ENCODE results near the gene TMF1.

TMF1 gene

DNA sequence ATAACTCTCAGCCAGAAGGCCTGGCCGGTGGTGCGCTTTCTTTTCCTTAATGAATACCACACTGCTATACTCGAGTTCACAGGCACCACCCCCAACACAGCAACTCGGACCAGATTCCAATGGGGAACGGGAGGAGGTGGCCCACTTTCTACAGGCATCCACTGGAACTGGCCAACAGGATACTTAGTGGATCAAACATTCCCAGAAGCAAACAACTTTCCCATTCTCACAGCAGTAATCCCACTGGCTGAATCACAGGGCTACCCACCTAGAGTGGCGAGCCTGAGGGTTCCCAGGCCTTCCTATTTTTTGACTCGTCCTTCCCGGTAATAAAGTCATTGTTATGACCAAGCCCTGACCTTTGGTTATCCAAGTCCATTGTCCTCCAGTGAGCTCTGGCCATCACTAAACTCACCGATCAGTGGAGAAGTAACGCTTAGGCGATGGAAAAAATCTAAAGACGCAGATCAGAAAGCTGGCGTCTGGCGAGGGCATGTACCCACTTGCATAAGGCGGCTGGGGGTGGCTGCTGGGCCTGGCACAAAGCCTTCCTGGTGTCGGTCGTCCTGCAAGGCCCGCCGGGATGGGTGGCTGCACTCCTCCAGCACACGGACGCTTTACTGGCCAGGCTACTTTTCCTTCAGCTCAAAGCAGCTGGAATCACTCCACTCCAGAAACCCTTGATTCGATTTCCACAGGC is 39.9 kb downstream of the TMF1 start:
- DNase-seq (ENCODE audit: low read depth) = peak; percentile 60

DNA sequence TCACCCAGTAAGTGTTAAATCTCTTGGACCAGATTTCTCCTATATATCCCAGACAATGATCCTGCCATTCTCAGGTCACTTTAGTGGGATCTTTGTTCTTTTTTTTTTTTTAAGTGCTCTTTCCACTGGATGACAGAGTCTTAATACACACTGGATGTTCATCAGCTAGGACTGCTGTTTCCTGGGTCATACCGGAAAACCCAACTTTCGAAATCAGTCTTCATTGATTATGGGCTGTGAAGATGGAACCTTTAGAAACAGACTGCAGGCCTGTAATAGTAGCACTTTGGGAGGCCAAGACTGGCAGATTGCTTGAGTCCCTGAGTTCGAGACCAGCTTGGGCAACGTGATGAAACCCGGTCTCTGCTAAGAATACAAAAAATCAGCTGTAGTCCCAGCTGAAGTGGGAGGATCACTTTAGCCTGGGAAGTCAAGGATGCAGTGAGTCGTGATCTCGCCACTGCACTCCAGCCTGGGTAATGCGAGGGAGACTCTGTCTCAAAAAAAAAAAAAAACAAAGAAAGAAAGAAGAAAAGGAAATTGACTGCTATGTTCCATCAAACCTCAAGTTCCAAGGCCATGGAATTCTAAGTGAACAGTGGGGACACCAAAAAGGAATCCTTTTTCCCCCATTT is 40.9 kb downstream of the TMF1 start:
- DNase-seq (ENCODE audit: low read depth) = no peak

DNA sequence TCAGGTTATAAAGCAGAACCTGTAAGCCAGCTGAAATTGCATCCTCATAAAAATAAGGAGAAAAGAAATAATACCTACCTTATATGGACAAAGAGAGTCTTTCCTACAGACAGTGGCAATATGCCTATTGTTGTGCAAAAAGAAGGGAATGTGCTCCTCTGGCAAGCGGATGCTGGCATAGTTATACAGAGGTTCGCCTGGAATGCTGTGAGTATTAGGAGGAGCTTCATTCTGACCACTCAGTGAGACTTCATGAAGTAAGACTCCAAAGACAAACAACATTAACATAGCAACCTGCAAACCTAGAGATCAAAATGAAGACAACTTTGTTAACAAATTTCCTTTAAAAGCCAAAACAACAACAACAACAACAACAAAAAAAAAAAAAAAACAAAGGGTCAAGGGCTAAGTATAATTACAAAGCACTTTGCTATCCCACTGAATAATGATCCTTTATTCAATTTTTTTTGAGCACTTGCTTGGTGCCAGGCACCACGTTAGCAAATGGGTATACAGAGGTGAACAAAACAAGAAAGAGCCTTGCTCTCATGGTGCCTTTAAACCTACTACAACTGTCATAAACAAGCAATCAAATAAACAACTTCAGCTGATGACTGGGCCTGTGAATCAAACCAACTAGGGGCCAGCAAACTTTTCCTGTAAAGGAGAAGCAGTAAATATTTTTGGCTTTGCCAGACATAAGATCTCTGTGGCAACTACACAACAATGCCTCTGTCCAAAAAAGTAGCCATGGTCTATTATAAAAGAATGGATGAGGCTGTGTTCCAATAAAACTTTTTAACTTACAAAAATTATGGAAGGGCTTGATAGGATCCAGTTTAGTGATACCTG is 42.3 kb downstream of the TMF1 start:
- peak; percentile 93 for DNase-seq (ENCODE audit: low read depth)

DNA sequence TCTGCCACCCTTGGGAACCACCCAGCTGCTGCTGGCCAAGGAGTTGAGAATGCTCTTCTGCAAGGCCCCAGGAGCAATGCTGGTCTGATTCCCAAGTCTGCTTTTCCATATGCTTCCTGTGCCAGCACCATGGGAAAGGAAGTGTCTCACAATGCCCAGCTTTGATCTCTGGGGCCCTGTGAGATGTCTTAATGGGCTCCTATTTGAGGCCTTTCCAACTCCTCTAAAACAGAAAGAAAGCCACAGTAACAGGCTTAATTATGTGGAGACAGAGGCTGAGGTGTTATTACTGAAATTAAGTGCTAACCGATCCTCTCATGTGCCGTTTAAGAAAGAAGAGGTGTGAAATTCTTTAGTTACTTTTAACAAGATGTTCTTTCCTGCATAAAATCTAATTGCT is 43.2 kb downstream of the TMF1 start:
- peak; percentile 19 for DNase-seq (ENCODE audit: low read depth)

DNA sequence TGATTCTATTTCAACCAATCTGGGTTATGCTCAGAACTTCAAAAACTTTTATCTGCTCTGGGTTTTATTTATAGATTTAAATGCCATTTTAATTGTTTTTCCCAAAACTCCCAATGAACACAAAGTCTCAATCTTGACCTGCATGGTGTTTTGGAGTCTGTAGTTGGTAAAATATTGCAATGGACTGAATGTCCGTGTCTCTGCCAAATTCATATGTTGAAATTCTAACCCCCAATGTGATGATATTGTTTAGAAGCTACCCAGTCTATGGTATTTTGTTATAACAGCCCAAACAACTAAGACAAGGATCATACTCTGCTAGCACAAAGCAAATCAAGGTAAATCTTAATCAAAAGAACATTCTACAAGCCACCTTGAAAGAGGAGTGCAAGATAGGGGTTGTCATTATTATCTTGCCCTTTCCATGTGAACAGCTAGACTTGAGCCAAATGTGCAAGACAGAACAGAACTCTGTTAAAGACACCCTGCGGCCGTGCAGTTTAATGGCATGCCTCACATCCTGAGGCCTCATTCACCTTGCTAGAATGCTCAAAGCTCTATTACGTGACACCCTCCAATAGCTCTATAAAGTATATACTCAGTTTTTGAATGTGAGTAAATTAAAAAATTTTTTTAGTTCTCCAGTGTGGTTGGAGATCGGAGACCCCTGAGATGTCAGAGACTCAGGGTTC is 46.2 kb downstream of the TMF1 start:
- DNase-seq (ENCODE audit: low read depth) = no peak

DNA sequence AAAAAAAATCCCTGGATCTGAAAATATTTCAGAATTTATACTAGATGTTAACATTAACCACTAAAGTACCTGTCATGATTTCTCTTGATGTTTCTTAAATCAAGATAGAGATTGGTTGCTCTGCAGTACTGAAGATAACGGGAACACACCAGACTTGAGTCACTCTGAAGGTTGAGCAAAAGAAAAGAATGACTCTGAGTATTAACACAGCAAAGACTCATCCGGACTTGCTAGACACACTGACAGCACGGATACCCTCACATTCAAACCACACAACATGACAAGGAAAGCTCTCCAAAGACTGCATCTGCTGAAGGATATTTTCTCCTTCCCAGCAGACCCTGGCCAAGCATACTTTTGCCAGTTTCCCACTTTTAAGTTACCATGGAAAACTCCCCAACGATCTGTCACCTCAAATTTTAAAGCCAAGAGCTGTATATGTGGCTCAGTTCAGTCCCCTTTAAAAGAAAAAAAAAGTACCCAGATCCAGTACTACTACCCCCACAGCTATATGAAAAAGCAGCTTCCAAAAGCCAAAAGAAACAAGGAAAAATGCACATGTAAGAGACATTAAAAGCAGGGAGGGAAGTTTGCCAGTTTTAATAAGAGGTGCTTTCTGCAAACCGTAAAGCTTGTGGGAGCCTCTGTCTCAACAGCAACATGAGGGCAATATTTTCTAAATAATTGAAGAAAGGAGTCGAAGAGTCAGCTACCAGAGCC is 46.9 kb downstream of the TMF1 start:
- no peak for DNase-seq (ENCODE audit: low read depth)

DNA sequence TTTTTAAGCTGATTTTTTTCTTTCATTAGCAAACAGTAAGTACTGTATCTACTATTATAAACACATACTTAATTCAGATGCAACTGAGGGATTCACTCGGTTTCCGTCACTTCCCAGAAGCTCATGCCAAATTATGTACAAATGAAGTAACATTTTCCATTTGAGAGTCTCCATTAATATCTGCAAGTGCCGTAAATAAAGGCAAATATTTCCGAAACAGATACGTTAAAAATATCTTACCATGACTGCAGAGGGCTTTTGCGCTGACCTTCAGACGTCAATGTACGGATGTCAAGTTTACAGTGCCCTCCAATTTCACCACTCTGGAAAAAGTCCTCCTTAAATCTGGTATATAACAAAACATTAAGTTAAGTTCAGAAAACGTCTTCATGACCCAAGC is 48.0 kb downstream of the TMF1 start:
- no peak for DNase-seq (ENCODE audit: low read depth)

DNA sequence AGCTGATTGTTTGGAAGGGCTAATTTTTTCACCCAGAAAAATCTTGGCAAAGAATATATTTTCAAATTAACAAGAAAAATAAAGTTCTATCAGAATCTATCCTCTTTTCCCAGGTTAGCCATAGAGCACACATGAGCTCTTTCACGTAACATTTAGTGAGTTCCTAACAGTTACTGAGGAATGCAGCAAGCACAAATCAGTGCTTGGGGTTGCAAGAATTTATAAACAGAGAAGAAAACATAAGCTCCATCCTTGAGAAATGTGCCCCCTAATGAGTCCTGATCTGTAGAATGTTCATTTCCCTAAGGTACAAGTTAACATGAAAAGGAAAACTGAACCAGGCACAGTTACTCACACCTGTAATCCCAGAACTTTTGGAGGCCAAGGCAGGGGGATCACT is 52.5 kb downstream of the TMF1 start:
- DNase-seq (ENCODE audit: low read depth) = no peak

DNA sequence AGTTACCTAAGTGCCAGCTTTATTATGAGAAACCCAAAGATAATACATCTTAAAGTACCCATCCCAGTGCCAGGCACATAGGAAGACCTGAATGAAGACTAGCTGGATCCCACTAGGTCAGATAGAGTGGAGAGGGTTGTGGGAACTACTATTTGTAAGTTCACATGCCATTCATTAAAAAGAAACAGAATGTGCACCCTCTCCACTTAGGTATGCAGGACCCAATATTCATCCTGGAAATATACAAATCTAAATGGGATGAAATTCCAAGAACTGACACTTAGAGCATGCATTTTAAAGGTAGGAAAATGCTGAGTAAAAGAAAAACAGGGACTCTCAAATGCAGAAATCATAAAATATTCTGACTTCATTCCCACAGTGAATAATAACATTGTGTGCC is 53.0 kb downstream of the TMF1 start:
- no peak for DNase-seq (ENCODE audit: low read depth)

DNA sequence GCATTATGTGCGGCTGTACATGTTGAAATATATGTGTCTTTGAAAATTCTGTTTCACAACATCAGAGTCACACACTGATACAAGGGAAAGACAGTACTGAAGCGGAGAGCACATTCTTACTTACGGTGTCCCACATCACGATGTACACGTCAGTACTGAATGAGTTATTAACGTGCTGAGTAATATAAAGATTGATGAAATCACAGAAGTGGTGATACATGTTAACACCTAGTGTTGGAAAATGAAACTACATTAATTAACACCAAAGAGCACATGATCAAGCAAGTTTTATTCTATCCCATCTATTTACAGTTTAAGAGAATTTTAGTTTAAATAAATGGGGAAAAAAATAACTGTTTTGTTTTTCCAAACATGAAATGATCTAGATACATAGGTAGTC is 54.2 kb downstream of the TMF1 start:
- no peak for DNase-seq (ENCODE audit: low read depth)

DNA sequence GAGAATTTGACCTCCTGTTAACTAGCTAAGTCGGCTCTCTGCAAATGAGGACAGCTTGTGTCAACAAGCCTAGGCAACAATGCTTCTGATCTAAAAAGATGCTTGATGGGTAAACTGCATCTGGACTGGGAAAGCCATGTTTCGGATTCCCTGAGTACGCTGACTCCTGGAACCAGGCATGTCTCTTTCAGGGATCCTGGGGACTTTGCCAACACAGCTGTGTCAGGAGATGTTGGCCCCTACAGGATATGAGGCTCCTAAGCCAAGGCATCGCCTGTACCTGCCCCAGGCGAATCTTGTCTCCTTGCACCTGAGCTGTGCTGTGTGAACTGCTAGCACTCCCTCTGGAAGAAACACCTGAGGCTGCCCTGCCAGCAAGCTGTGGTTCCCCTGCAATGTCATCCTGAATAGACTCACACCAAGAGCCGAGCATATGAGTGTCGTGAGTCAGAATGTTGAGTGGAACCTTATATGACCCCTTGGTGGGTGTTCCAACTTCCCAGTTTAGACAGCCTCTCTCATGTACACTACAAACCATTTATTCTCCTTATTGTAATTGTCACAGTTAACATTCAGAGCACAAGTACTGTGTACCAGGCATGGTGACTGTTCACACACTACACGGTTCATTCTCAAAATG is 55.7 kb downstream of the TMF1 start:
- DNase-seq (ENCODE audit: low read depth) = no peak

DNA sequence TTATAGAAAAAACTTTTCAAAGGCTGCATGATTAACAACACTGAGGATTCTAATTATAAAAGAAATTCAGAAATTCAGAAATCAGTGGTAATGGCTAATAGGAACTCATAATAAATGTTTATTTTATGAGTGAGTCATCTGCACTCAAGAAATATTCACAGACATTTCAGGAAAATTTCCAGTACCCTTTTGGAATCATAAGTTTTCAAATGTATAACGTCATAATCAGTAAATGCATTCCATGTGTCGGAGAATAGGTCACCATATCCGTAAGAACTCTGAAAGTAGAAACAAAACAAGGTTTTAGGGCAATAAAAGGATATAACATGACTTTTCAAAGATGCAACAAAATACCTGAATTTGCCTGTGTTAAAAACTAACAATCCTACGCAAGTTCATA is 63.4 kb downstream of the TMF1 start:
- no peak for DNase-seq (ENCODE audit: low read depth)

DNA sequence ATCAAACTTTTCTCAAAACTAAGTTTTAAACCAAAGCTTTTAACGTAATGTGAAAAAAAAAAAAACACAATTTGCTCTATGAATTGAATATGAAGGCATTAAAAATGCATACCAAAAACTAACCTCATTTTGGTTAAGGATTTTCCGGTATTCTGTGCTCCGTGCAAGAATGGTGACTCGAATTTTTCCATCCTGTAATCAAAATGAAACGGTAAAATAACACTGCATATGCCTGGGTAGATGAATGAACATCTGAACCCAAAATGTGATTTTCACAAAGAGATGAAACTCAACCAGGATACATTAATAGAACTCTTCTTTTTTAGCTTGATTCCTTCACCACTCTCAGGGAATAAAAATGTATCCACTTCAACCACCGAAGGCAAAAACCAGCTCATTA is 64.8 kb downstream of the TMF1 start:
- DNase-seq (ENCODE audit: low read depth) = no peak

DNA sequence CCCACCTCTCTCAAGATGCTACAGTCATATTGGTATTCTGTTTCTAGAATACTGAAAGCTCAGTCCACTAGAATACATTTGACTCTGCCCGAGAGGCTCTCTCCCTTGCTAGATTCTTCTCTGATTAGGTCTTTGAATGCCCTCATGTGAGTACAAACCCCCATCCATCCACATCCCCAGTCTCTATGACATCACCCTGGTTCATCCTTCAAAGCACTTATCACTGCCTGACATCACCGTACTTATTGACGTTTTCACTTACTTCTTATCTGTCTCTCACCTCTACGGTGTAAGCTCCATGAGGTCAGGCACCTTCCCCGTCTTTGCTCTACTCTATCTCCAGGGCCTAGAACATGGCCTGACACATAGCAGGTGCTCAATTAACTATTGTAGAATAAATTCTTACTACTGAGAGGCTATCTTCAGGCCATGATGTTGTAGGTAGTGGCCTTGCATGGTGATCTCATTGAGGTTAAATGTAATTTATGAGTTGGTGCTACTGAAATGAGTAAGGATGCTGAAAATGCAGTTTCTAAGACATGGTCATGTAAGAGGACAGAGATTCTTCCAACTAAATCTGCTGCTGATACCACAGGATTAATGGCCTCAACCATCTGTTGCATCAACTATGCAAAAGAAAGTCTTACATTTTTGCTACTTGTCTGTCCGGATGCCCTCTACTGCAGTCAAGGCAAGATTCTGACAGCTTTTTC is 65.5 kb downstream of the TMF1 start:
- DNase-seq (ENCODE audit: low read depth) = no peak

DNA sequence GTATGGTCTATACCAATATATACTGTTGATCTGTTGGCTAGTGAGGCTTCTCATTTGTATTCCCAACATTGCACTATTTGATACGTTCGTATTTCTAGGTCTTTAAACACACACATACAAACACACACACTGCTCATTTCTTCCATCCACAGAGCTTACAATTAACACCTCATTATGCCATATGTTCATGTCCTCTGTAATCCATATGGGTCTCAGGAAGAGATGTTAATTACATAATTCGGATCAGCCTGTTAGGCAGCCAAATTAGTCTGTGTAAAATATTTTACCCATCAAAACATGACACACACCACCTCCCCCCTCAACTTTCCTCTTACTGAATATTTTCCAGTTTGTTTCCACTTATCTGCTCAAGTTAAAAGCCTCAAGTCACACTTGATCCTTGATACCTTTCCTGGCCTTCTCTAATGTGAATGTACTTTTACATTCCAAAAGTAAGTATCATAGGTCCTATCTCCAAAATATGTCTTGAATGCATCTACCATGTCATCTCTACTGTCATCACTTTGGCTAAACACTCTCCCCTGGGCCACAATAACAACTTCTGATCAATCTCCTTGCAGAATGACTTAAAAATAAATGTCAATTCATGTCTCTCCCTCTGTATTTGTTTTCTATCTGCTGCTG is 66.9 kb downstream of the TMF1 start:
- DNase-seq (ENCODE audit: low read depth) = no peak

DNA sequence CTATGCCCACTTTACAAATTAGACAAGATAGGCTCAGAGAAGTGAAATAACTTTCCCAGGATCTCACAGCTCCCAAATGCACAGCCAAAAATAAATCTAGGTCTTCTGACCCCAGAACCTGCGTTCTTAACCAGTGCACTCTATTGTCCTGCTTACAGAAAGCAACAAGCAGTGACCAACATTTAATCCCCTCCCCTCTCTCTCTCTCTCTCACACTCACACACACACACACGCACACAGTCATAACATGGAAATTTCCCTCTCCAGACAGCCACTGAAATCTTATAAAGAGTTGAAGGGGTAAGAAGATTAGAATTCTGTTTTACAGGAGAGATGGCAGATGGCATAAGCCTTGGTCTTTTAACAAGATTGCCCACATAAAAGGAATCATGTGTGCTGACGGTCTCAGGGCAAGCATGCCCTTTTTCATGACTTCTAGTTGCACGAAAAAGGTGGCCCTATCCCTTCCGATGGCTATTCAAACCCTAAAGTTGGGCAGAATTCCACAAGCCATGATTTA is 68.1 kb downstream of the TMF1 start:
- no peak for DNase-seq (ENCODE audit: low read depth)

DNA sequence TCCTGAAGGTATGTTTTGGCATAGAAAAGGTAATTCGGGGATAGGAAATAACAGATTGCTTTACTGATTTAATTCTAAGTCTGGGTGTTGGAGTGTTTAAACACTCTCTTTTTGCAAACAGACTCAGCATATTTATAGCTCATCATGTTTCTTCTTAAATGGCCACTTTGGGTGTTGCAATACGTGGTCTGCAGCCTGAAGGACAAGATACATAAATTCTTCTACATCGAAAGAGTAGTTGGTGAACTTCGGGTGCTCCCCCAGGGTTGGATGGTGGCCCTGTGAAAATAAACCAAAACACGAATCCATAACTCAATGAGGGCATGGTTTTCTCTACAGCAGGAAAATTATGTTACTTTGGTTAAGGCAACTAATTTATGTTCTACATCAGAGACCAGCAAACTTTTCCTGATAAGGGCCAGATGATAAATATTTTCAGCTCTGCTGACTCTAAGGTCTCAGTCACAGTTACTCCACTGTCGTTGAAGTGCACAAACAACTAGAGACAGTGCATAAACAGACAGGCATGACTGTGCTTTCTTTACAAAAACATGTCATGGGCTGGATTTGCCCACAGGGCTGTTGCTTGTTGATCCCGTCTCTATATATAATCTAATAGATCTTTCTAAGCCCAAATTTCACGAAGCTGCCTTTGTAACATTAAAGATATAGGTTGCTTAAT is 74.5 kb downstream of the TMF1 start:
- DNase-seq (ENCODE audit: low read depth) = no peak

DNA sequence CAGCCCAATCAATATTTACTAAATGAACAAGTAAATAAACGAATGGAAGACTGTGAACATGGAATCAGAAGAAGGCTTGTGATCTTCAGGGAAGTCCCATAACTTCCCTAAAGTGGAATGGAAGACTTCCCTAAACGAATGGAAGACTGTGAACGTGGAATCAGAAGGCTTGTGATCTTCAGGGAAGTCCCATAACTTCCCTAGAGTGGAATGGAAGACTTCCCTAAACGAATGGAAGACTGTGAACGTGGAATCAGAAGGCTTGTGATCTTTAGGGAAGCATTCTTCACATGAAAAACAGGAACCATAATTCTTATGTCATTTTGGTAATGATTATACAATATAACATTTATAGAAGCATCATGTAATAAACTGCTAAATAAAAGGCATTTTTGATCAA is 77.4 kb downstream of the TMF1 start:
- DNase-seq (ENCODE audit: low read depth) = no peak

DNA sequence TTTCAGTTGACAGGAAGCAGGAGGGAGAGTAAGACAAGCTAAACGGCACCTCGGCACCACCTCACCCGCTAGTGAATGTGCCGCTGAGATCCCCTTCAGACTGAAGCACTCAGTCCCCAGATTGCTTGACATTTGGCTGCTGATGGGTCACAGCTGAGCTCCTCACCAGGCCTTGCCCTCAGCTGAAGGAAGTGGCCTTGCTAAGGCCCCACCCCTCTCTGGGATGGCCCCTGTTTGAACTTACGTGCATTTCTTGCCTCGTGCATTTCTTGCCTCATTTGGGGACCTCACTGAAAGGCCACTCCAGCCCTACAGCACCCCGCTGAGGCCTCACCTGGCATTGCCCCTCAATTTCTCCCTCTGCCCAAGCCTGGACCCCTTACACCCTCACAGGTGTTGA is 78.5 kb downstream of the TMF1 start:
- no peak for DNase-seq (ENCODE audit: low read depth)

Measured in GM04503 (cell line).